ENCODE data around the gene GLRX2. TPM values are rescaled to one million over a fixed set of nuclear protein-coding genes. Genes with fewer than 3 reads are reported as not detected.

The GLRX2 gene
- total and polyA plus RNA-seq, 2 of the 8 experiments (the other 6 are each of a cell fraction or from before 2014, with no cell fraction given) = 4.8 to 13.5 TPM

- Histone ChIP-seq H3K9me3 (ENCODE audit: insufficient read depth in 2 of 2, low read depth in 1 of 2, low read length in 1 of 2) (no peaks in the 10 kb centered on the region), H3K27me3 (replicated peaks in 1 of 4; ENCODE audit: control insufficient read depth in 3 of 4, extremely low read depth in 1 of 4, insufficient read depth in 3 of 4, low read length in 3 of 4) (no peaks in the 10 kb centered on the region), H3K79me2 (ENCODE audit: control insufficient read depth in 1 of 2, insufficient read depth in 2 of 2, low read length in 2 of 2) (peaks cover 15 to 88% of the 10 kb centered on the region in 2 experiments), H2BK120ac (replicated peaks; ENCODE audit: low read depth, low read length) (no peak overlapping the region), H4K8ac (ENCODE audit: extremely low read depth, insufficient read depth, low read length) (peak overlapping the region; percentile 82; the same call in 1 of the 2 replicates), H3K23me2 (ENCODE audit: low read depth, low read length) (peaks cover 9% of the 10 kb centered on the region), H3K4me3 (ENCODE audit: extremely low read depth in 1 of 4, insufficient read depth in 2 of 4, low read depth in 3 of 4, low read length in 4 of 4) (peak overlapping the region; percentile 94 to 96 (median 94)), H3K23ac (ENCODE audit: insufficient read length) (no peak overlapping the region), H3K4me1 (replicated peaks in 1 of 4; ENCODE audit: control insufficient read depth in 3 of 4, insufficient read depth in 4 of 4, low read length in 3 of 4) (peaks cover 0 to 3% (median 2%) of the 10 kb centered on the region in 4 experiments; a peak in 3 of 7 replicates), H3K4me2 (ENCODE audit: insufficient read depth in 1 of 2, low read depth in 2 of 2, low read length in 2 of 2) (peak overlapping the region; percentile 87 to 91), H4K91ac (replicated peaks; ENCODE audit: insufficient read length, low read length) (peak overlapping the region; percentile 35), H2BK15ac (ENCODE audit: low read length) (no peak overlapping the region), H3K36me3 (ENCODE audit: control insufficient read depth in 2 of 4, insufficient read depth in 4 of 4, low read length in 3 of 4) (no peaks in the 10 kb centered on the region), H2BK20ac (ENCODE audit: low read length) (no peak overlapping the region), H3K14ac (ENCODE audit: insufficient read length) (no peak overlapping the region), H2BK5ac (ENCODE audit: low read depth, low read length) (peak overlapping the region; percentile 92), H3K27ac (ENCODE audit: low read depth, low read length) (peak overlapping the region; percentile 92), H2AFZ (ENCODE audit: low read length) (peak overlapping the region; percentile 19), H3K56ac (replicated peaks; ENCODE audit: insufficient read length, low read depth, low read length) (peak overlapping the region; percentile 1), H3K9ac (replicated peaks in 1 of 4; ENCODE audit: extremely low read depth in 1 of 4, low read depth in 3 of 4, low read length in 3 of 4) (peak overlapping the region; percentile 86 to 96 (median 95)), H4K5ac (ENCODE audit: insufficient read length, low read depth, low read length) (peak overlapping the region; percentile 64), H2BK12ac (ENCODE audit: low read depth, low read length) (peak overlapping the region; percentile 85), H4K20me1 (replicated peaks in 1 of 2; ENCODE audit: control insufficient read depth in 1 of 2, insufficient read depth in 2 of 2, low read length in 2 of 2) (peaks cover 2 to 4% of the 10 kb centered on the region in 2 experiments), H2AK5ac (ENCODE audit: low read depth, low read length) (peak overlapping the region; percentile 45; the same call in 1 of the 2 replicates), H3K79me1 (ENCODE audit: low read depth, low read length) (peaks cover 7% of the 10 kb centered on the region; the same call in 1 of the 2 replicates), H3K18ac (ENCODE audit: extremely low read depth, low read length) (no peak overlapping the region; the same call in 1 of the 2 replicates), H3K4ac (replicated peaks; ENCODE audit: insufficient read length, low read depth, low read length) (peak overlapping the region; percentile 5)
- WGBS, 2 experiments (ENCODE audit: extremely low coverage in 1 of 2, insufficient coverage in 1 of 2, insufficient read length in 1 of 2, insufficient replicate concordance in 2 of 2, low coverage in 1 of 2, low lambda C conversion rate in 2 of 2, missing lambda C conversion rate in 1 of 2) = 7% methylated on average over 37 of the region's 37 CpGs; no CpG with 5 or more reads in 1 of the 2 experiments
- ChIA-PET CTCF (ENCODE audit: partially characterized antibody) (interaction anchor here (0.6 to 1.7 kb wide), 8 partner anchors 9 to 581 kb away, joined by 3 to 11 read pairs (median 3); no protein-coding TSS in a partner anchor), POLR2A (ENCODE audit: partially characterized antibody) (interaction anchor here (0.6 to 2.2 kb wide), 18 partner anchors 10 to 583 kb away, joined by 3 to 15 read pairs (median 4); partner anchors contain the start of genes CDC73, GLRX2 and RGS2)
- no peak for FAIRE-seq
- peak in 1 of 2 experiments; percentile 49 for DNase-seq (ENCODE audit: low read depth in 1 of 2, low spot score in 2 of 2)
- TF ChIP-seq KDM4A (IDR thresholded peaks at IDR 0.05; ENCODE audit: low read depth, low read length, severe bottlenecking) (no peak), RBBP5 (IDR thresholded peaks at IDR 0.05; ENCODE audit: borderline replicate concordance, low read depth, low read length) (0 out of 2 replicates have a peak, but pooled peaks have one; percentile 4), PHF8 (conservative IDR thresholded peaks at IDR 0.05; ENCODE audit: low read depth, low read length) (peak; percentile 75; the same call in 1 of the 2 replicates), POLR2A (IDR thresholded peaks at IDR 0.05; ENCODE audit: control extremely low read depth in 1 of 2, low read depth in 2 of 2, low read length in 2 of 2) (peak in 1 of 2 experiments; percentile 57; a peak in 1 of 3 replicates), MAFK (IDR thresholded peaks at IDR 0.05; ENCODE audit: low read depth, low read length) (no peak), ASH2L (IDR thresholded peaks at IDR 0.05; ENCODE audit: low read length) (peak; percentile 20)
Observed at GRCh38 chr1:193058529-193059281, 46.5 kb downstream of the GLRX2 start.
